ENCODE measurements around the gene REV3L. TPM values are rescaled to one million over a fixed set of nuclear protein-coding genes. Genes with fewer than 3 reads are reported as not detected.

REV3L gene
- total RNA-seq, 1 donor from 2014 or later: 37.5 TPM

DNA sequence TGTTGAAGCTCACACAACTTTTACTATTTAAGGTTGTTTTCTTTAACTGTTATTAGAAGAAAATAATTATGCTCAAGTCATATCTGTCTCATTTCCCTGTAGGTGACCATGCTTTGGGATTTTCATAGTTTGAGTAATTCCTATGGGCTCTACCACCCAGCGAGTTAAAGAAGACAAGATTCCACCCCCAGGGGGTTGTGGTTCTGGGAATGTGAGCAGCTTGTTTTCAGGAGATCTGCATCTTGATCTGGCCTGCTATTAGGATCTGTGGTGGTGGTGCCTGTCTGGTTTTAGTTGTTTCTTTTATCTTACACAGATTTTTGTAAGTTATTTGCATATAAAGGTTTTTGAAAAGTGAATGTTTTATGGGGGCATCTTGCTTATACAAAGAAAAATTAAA is 20.2 kb upstream of the REV3L start:
- Histone ChIP-seq H3K36me3 (no peaks in the 10 kb centered on the region), H3K27ac (no peak overlapping the region), H3K4me3 (no peak overlapping the region), H3K27me3 (no peaks in the 10 kb centered on the region), H3K4me1 (no peaks in the 10 kb centered on the region), H3K9me3 (no peaks in the 10 kb centered on the region)
- intact Hi-C loops (cut with DNase I): no loop called here
- ATAC-seq: no peak
- TF ChIP-seq, protein P1, sequence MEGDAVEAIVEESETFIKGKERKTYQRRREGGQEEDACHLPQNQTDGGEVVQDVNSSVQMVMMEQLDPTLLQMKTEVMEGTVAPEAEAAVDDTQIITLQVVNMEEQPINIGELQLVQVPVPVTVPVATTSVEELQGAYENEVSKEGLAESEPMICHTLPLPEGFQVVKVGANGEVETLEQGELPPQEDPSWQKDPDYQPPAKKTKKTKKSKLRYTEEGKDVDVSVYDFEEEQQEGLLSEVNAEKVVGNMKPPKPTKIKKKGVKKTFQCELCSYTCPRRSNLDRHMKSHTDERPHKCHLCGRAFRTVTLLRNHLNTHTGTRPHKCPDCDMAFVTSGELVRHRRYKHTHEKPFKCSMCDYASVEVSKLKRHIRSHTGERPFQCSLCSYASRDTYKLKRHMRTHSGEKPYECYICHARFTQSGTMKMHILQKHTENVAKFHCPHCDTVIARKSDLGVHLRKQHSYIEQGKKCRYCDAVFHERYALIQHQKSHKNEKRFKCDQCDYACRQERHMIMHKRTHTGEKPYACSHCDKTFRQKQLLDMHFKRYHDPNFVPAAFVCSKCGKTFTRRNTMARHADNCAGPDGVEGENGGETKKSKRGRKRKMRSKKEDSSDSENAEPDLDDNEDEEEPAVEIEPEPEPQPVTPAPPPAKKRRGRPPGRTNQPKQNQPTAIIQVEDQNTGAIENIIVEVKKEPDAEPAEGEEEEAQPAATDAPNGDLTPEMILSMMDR (IDR thresholded peaks at IDR 0.05): no peak
- no peak for DNase-seq

DNA sequence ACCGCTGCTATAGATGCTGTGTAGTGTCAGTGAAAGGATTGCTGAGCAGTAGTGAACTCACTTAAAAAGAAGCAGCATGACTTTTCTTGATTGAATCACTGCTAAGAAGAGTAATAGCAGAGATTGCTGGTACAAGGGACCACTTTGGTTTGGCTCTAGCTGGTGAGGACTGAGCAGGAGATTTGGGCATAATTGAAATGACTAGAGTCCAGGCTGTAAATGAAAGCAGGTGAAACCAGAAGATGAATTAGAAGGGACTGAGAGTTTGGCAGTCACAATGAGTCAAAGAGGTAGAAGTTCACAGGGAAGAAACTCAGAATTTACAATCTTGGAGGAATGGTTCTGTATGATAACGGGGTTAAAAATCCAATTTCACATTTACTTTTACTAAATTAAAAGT is 19.1 kb upstream of the REV3L start:
- no peak overlapping the region for H3K4me3 ChIP-seq
- H3K9me3 ChIP-seq: no peaks in the 10 kb centered on the region
- TF ChIP-seq, protein P1 (IDR thresholded peaks at IDR 0.05): no peak
- no peaks in the 10 kb centered on the region for H3K4me1 ChIP-seq
- no peaks in the 10 kb centered on the region for H3K27me3 ChIP-seq
- H3K36me3 ChIP-seq: no peaks in the 10 kb centered on the region
- intact Hi-C loops (cut with DNase I): no loop called here
- DNase-seq (no peak), ATAC-seq (no peak)
- H3K27ac ChIP-seq: no peak overlapping the region

DNA sequence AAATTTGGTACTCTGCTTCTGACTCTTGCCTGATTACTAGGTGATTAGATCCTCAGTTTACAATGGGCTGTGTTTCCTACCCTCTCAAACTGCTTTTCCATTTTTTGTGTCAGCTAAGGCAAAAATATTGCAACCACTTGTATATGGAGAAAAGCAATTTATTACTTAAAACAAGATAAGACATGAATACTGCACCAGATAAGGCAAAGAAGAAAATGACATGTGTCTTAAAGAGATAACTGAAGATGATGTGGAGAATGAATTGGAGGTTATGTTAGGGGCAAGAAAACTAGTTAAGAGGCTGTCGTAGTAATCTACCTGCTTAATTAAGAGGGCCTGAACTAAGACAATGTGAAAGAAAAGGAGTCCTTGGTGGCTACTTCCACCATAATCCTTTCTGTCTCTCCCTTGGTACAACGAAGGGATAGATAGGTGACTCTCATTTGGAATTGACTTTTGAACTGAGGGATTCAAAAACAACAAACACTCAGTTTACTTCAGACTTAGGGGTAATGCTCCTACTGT is 16.3 kb upstream of the REV3L start:
- intact Hi-C loops (cut with DNase I): no loop called here
- H3K27me3 ChIP-seq: no peaks in the 10 kb centered on the region
- H3K36me3 ChIP-seq: no peaks in the 10 kb centered on the region
- no peak overlapping the region for H3K4me3 ChIP-seq
- TF ChIP-seq, protein P1 (IDR thresholded peaks at IDR 0.05): no peak
- DNase-seq (no peak), ATAC-seq (no peak)
- no peaks in the 10 kb centered on the region for H3K4me1 ChIP-seq
- H3K9me3 ChIP-seq: no peaks in the 10 kb centered on the region
- H3K27ac ChIP-seq: no peak overlapping the region

DNA sequence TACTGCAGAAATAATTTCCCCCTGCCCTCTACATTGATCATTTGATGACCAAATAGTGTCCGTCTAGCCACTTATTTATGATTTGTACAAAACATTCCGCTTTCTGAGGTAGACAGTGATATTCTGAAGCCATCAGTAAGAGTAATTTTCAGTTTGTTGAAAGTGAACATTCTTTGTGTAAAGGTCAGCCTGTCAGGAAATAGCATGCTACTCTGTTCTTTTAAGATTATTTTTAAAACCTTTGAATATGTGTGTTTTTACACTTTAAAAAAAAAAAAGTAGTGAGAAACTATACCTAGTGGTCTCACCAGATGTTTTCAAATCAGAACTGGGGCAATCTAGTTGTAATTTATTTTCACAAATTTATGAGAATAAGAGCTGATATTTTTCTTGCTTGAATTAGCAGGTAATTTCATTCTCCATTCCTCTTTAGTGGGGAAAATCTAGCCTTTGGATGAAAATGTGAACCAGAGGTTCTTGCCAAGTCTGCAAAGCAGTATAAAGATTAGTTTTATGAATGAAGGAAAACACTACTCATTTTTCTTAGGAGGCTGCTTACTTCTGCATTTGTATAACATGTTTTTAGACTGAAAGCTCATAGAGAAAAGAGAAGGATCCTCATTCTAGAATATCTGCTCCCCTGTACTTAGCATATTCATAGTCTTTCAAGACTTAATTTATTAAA is 12.1 kb upstream of the REV3L start:
- intact Hi-C loops (cut with DNase I): no loop called here
- no peaks in the 10 kb centered on the region for H3K27me3 ChIP-seq
- H3K4me1 ChIP-seq: no peaks in the 10 kb centered on the region
- H3K27ac ChIP-seq: no peak overlapping the region
- TF ChIP-seq, protein P1 (IDR thresholded peaks at IDR 0.05): no peak
- peaks cover 2% of the 10 kb centered on the region for H3K36me3 ChIP-seq
- no peak overlapping the region for H3K4me3 ChIP-seq
- ATAC-seq (no peak), DNase-seq (no peak)
- no peaks in the 10 kb centered on the region for H3K9me3 ChIP-seq

DNA sequence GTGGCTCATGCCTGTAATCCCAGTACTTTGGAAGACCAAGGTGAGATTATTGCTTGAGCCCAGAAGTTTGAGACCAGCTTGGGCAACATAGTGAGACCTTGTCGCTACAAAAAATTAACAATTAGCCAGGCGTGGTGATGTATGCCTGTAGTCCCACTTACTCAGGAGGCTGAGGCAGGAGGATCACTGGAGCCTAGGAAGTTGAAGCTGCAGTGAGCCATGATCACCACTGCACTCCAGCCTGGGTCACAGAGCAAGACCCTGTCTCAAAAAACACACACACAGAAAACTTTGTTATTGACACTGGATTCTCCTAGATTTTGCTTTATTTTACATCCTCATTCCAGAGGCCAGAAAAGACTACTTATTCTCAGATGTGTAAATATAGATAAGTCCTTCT is 9.5 kb upstream of the REV3L start:
- DNase-seq: no peak
- intact Hi-C loops (cut with DNase I): no loop called here
- Histone ChIP-seq H3K27me3 (no peaks in the 10 kb centered on the region), H3K9me3 (no peaks in the 10 kb centered on the region), H3K36me3 (peaks cover 2% of the 10 kb centered on the region), H3K4me3 (no peak overlapping the region), H3K27ac (no peak overlapping the region), H3K4me1 (no peaks in the 10 kb centered on the region)
- no peak for ATAC-seq
- TF ChIP-seq, protein P1 (IDR thresholded peaks at IDR 0.05): no peak

Measured in upper lobe of right lung (tissue), 1 donor.